ENCODE measurements around the gene CALN1.

Gene CALN1

DNA sequence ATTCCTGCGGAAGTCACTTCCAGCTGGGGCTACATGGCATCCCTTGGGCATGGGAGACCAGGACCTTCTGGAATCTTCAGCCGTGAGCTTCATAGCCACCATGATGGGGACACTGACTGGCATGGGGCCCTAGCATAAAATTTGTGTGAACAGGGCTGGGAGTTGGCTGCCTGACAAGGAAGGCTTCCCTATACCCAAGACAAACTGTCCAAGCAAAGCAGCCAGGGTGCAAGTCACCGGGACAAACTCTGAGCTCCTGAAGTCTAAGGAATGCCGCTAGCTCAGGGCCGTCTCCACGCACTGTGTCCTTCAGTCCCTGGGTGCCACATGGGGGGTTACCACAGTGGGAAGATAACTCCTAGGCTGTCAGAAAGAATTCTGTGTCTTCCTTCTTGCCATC lies 627.4 kb downstream of the CALN1 start:
- H3K27ac ChIP-seq (ENCODE audit: low read length, poor library complexity, severe bottlenecking), result no peak overlapping the region
- H3K4me1 ChIP-seq (ENCODE audit: control insufficient read depth, insufficient read depth, low read depth, low read length), result no peaks in the 10 kb centered on the region
- H2BK15ac ChIP-seq (ENCODE audit: low read depth, poor library complexity, severe bottlenecking), result no peak overlapping the region
- no peak overlapping the region for H4K91ac ChIP-seq (ENCODE audit: low read length)
- H3K14ac ChIP-seq (ENCODE audit: low read length in 2 of 2), result no peak overlapping the region
- no peak overlapping the region for H4K8ac ChIP-seq (ENCODE audit: low read length)
- 84% methylated on average over 6 of the region's 6 CpGs for WGBS
- no peak for DNase-seq
- no peak overlapping the region for H3K23ac ChIP-seq (ENCODE audit: low read length in 2 of 2)
- H3K4ac ChIP-seq (ENCODE audit: low read depth in 1 of 2, low read length in 2 of 2), result no peak overlapping the region
- H3K9ac ChIP-seq (ENCODE audit: low read length), result no peak overlapping the region
- H3K27me3 ChIP-seq (ENCODE audit: control insufficient read depth in 1 of 2, insufficient read depth in 1 of 2, low read length in 2 of 2), result no peaks in the 10 kb centered on the region
- H2AK5ac ChIP-seq (ENCODE audit: low read length, severe bottlenecking), result no peak overlapping the region
- no peaks in the 10 kb centered on the region for H3K36me3 ChIP-seq (ENCODE audit: control insufficient read depth in 1 of 2, insufficient read depth in 2 of 2, low read depth in 1 of 2, low read length in 2 of 2)
- H2AFZ ChIP-seq (ENCODE audit: low read depth, low read length), result no peak overlapping the region
- peaks cover 25% of the 10 kb centered on the region for H3K9me3 ChIP-seq (ENCODE audit: control insufficient read depth, low read length)
- H3K4me3 ChIP-seq (ENCODE audit: insufficient read depth in 1 of 2, low read depth in 1 of 2, low read length in 2 of 2), result no peak overlapping the region
- H3K18ac ChIP-seq (ENCODE audit: low read depth in 1 of 2, low read length in 2 of 2), result no peak overlapping the region
- no peak overlapping the region for H2BK5ac ChIP-seq (ENCODE audit: low read depth, low read length, poor library complexity, severe bottlenecking)
- no peak overlapping the region for H2BK120ac ChIP-seq (ENCODE audit: low read depth, low read length)
- H2BK12ac ChIP-seq (ENCODE audit: low read length in 2 of 2), result no peak overlapping the region
- no peaks in the 10 kb centered on the region for H3K79me1 ChIP-seq (replicated peaks; ENCODE audit: low read length, poor library complexity, severe bottlenecking)
- H3K4me2 ChIP-seq (ENCODE audit: low read length, poor library complexity, severe bottlenecking), result no peak overlapping the region

DNA sequence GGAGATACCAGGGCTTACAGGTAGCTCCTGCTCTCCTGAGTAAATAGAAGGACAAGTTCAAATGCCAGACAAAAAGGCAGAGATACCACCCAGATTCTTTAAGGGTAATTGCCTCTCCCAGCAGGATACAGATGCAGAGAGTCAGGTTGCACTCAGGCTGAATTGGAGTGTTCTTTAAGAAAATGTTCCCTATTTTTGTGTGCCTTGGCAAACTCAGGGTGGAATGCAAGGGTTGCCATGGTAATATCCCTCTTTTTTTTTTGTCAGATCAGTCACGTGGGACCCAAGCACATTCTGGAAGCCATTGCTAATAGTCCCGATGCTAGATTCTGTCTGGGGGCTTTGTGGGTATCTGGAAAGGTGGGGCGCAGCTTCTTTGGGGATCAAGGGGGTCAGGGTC lies 628.0 kb downstream of the CALN1 start:
- Histone ChIP-seq H3K4ac (ENCODE audit: low read depth in 1 of 2, low read length in 2 of 2) (no peak overlapping the region), H2BK5ac (ENCODE audit: low read depth, low read length, poor library complexity, severe bottlenecking) (no peak overlapping the region), H4K91ac (ENCODE audit: low read length) (no peak overlapping the region), H3K27me3 (ENCODE audit: control insufficient read depth in 1 of 2, insufficient read depth in 1 of 2, low read length in 2 of 2) (no peaks in the 10 kb centered on the region), H3K9me3 (ENCODE audit: control insufficient read depth, low read length) (peaks cover 25% of the 10 kb centered on the region), H2BK12ac (ENCODE audit: low read length in 2 of 2) (no peak overlapping the region), H3K4me2 (ENCODE audit: low read length, poor library complexity, severe bottlenecking) (no peak overlapping the region), H3K9ac (ENCODE audit: low read length) (no peak overlapping the region), H2BK15ac (ENCODE audit: low read depth, poor library complexity, severe bottlenecking) (no peak overlapping the region), H3K23ac (ENCODE audit: low read length in 2 of 2) (no peak overlapping the region), H3K79me1 (replicated peaks; ENCODE audit: low read length, poor library complexity, severe bottlenecking) (no peaks in the 10 kb centered on the region), H3K14ac (ENCODE audit: low read length in 2 of 2) (no peak overlapping the region), H2BK120ac (ENCODE audit: low read depth, low read length) (no peak overlapping the region), H3K4me1 (ENCODE audit: control insufficient read depth, insufficient read depth, low read depth, low read length) (no peaks in the 10 kb centered on the region), H3K18ac (ENCODE audit: low read depth in 1 of 2, low read length in 2 of 2) (no peak overlapping the region), H2AK5ac (ENCODE audit: low read length, severe bottlenecking) (no peak overlapping the region), H2AFZ (ENCODE audit: low read depth, low read length) (no peak overlapping the region), H3K4me3 (ENCODE audit: insufficient read depth in 1 of 2, low read depth in 1 of 2, low read length in 2 of 2) (no peak overlapping the region), H3K36me3 (ENCODE audit: control insufficient read depth in 1 of 2, insufficient read depth in 2 of 2, low read depth in 1 of 2, low read length in 2 of 2) (no peaks in the 10 kb centered on the region), H3K27ac (ENCODE audit: low read length, poor library complexity, severe bottlenecking) (no peak overlapping the region), H4K8ac (ENCODE audit: low read length) (no peak overlapping the region)
- WGBS, result 57% methylated on average over 3 of the region's 3 CpGs
- DNase-seq, result no peak

DNA sequence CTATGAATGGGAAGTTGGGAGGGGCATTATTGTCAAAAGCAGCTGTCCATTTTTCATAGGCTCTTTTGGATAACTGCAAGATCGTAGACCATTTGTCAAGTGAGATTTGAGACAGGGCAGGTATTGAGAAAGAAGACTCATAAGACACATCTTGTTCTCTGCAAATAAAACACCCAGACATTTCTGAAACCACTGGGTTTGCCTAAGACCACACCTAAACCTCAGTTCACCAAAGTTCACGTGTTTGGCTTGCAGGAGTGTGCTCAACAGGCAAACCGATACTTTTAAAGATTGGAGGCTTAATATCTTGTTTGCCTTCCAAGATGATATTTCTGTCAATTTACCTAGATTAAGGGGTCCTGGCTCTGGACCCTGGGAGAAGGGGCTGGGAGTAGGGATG lies 628.4 kb downstream of the CALN1 start:
- no peak overlapping the region for H2BK15ac ChIP-seq (ENCODE audit: low read depth, poor library complexity, severe bottlenecking)
- no peak overlapping the region for H2BK12ac ChIP-seq (ENCODE audit: low read length in 2 of 2)
- H3K27me3 ChIP-seq (ENCODE audit: control insufficient read depth in 1 of 2, insufficient read depth in 1 of 2, low read length in 2 of 2), result no peaks in the 10 kb centered on the region
- no peak overlapping the region for H2BK5ac ChIP-seq (ENCODE audit: low read depth, low read length, poor library complexity, severe bottlenecking)
- H3K79me1 ChIP-seq (replicated peaks; ENCODE audit: low read length, poor library complexity, severe bottlenecking), result no peaks in the 10 kb centered on the region
- no peak overlapping the region for H4K8ac ChIP-seq (ENCODE audit: low read length)
- no peak overlapping the region for H3K9ac ChIP-seq (ENCODE audit: low read length)
- H3K4me2 ChIP-seq (ENCODE audit: low read length, poor library complexity, severe bottlenecking), result no peak overlapping the region
- no peaks in the 10 kb centered on the region for H3K36me3 ChIP-seq (ENCODE audit: control insufficient read depth in 1 of 2, insufficient read depth in 2 of 2, low read depth in 1 of 2, low read length in 2 of 2)
- no peak overlapping the region for H2BK120ac ChIP-seq (ENCODE audit: low read depth, low read length)
- H3K4ac ChIP-seq (ENCODE audit: low read depth in 1 of 2, low read length in 2 of 2), result no peak overlapping the region
- H3K23ac ChIP-seq (ENCODE audit: low read length in 2 of 2), result no peak overlapping the region
- no peak overlapping the region for H3K18ac ChIP-seq (ENCODE audit: low read depth in 1 of 2, low read length in 2 of 2)
- H2AK5ac ChIP-seq (ENCODE audit: low read length, severe bottlenecking), result no peak overlapping the region
- no peak overlapping the region for H4K91ac ChIP-seq (ENCODE audit: low read length)
- no peaks in the 10 kb centered on the region for H3K4me1 ChIP-seq (ENCODE audit: control insufficient read depth, insufficient read depth, low read depth, low read length)
- H3K27ac ChIP-seq (ENCODE audit: low read length, poor library complexity, severe bottlenecking), result no peak overlapping the region
- H3K9me3 ChIP-seq (ENCODE audit: control insufficient read depth, low read length), result peaks cover 25% of the 10 kb centered on the region
- H2AFZ ChIP-seq (ENCODE audit: low read depth, low read length), result no peak overlapping the region
- DNase-seq, result no peak
- no peak overlapping the region for H3K14ac ChIP-seq (ENCODE audit: low read length in 2 of 2)
- 92% methylated on average over 2 of the region's 3 CpGs for WGBS
- no peak overlapping the region for H3K4me3 ChIP-seq (ENCODE audit: insufficient read depth in 1 of 2, low read depth in 1 of 2, low read length in 2 of 2)

DNA sequence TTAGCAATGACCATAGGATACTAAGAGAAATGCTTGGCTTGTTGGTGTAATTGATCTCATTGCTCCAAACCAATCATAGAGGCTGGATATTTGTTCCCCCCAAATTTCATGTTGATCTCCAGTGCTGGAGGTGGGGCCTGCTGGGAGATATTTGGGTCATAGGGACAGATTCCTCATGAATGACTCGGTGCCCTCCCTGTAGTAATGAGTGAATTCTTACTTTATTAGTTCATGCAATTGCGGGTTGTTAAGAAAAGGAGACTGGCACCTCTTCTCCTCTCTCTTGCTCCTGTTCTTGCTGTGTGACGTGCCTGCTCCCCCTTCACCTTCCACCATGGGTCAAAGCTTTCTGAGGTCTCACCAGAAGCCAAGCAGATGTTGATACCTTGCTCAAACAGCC lies 630.1 kb downstream of the CALN1 start:
- H3K9ac ChIP-seq (ENCODE audit: low read length), result no peak overlapping the region
- no peak overlapping the region for H2BK12ac ChIP-seq (ENCODE audit: low read length in 2 of 2)
- no peaks in the 10 kb centered on the region for H3K79me1 ChIP-seq (replicated peaks; ENCODE audit: low read length, poor library complexity, severe bottlenecking)
- peaks cover 14% of the 10 kb centered on the region for H3K9me3 ChIP-seq (ENCODE audit: control insufficient read depth, low read length)
- no peak overlapping the region for H3K4ac ChIP-seq (ENCODE audit: low read depth in 1 of 2, low read length in 2 of 2)
- no peak overlapping the region for H4K8ac ChIP-seq (ENCODE audit: low read length)
- no peak overlapping the region for H4K91ac ChIP-seq (ENCODE audit: low read length)
- 65% methylated on average over 3 of the region's 3 CpGs for whole genome bisulfite sequencing
- H3K23ac ChIP-seq (ENCODE audit: low read length in 2 of 2), result no peak overlapping the region
- H2AK5ac ChIP-seq (ENCODE audit: low read length, severe bottlenecking), result no peak overlapping the region
- H3K18ac ChIP-seq (ENCODE audit: low read depth in 1 of 2, low read length in 2 of 2), result no peak overlapping the region
- H3K27me3 ChIP-seq (ENCODE audit: control insufficient read depth in 1 of 2, insufficient read depth in 1 of 2, low read length in 2 of 2), result no peaks in the 10 kb centered on the region
- no peak overlapping the region for H2BK120ac ChIP-seq (ENCODE audit: low read depth, low read length)
- no peaks in the 10 kb centered on the region for H3K4me1 ChIP-seq (ENCODE audit: control insufficient read depth, insufficient read depth, low read depth, low read length)
- H2BK5ac ChIP-seq (ENCODE audit: low read depth, low read length, poor library complexity, severe bottlenecking), result no peak overlapping the region
- H3K4me2 ChIP-seq (ENCODE audit: low read length, poor library complexity, severe bottlenecking), result no peak overlapping the region
- no peak overlapping the region for H3K4me3 ChIP-seq (ENCODE audit: insufficient read depth in 1 of 2, low read depth in 1 of 2, low read length in 2 of 2)
- H3K27ac ChIP-seq (ENCODE audit: low read length, poor library complexity, severe bottlenecking), result no peak overlapping the region
- H2BK15ac ChIP-seq (ENCODE audit: low read depth, poor library complexity, severe bottlenecking), result no peak overlapping the region
- no peak overlapping the region for H2AFZ ChIP-seq (ENCODE audit: low read depth, low read length)
- no peak overlapping the region for H3K14ac ChIP-seq (ENCODE audit: low read length in 2 of 2)
- DNase-seq, result no peak
- H3K36me3 ChIP-seq (ENCODE audit: control insufficient read depth in 1 of 2, insufficient read depth in 2 of 2, low read depth in 1 of 2, low read length in 2 of 2), result no peaks in the 10 kb centered on the region
